ENCODE measurements around the gene APBA1. TPM values are rescaled to one million over a fixed set of nuclear protein-coding genes. Genes with fewer than 3 reads are reported as not detected.

Gene APBA1
- total and polyA plus RNA-seq, 10 donors, result 0.41 to 28.2 (median 13.8) TPM

DNA sequence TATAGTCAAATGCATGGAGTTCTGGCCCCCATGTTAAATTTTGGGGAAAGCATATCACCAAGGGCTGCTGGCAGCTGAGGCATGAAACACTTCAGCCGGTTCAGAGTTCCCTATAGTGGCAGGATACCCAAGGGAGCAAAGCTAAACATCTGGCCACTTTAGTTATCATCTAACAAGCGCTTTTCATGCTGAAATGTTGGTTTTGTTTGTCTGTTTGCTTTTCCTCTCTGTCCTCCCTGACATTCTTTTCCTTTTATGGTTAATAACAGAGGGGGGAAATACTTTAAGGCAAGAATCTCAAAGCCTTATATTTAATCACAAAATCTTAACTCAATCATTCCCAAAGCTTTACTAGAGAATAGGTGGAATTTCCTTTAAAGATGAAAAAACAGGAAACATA is 11.9 kb downstream of the APBA1 start:
- H3K36me3 ChIP-seq, result no peaks in the 10 kb centered on the region
- peaks cover 0 to 6% (median 0%) of the 10 kb centered on the region in 6 donors for H3K4me1 ChIP-seq
- intact Hi-C loops (cut with DNase I; ENCODE audit: low total_unique reads), result no loop called here
- no peak overlapping the region for H3K27ac ChIP-seq
- no peaks in the 10 kb centered on the region for H3K9me3 ChIP-seq
- no peaks in the 10 kb centered on the region for H3K27me3 ChIP-seq (replicated peaks in 1 of 7)
- no peak for DNase-seq
- 31 to 58% (median 53%) methylated on average over 2 of the region's 2 CpGs for WGBS, 5 donors
- no peak overlapping the region for H3K4me3 ChIP-seq
- TF ChIP-seq POLR2A (IDR thresholded peaks at IDR 0.05) (no peak), POLR2AphosphoS5 (IDR thresholded peaks at IDR 0.05) (no peak)
- TF ChIP-seq, protein P1, sequence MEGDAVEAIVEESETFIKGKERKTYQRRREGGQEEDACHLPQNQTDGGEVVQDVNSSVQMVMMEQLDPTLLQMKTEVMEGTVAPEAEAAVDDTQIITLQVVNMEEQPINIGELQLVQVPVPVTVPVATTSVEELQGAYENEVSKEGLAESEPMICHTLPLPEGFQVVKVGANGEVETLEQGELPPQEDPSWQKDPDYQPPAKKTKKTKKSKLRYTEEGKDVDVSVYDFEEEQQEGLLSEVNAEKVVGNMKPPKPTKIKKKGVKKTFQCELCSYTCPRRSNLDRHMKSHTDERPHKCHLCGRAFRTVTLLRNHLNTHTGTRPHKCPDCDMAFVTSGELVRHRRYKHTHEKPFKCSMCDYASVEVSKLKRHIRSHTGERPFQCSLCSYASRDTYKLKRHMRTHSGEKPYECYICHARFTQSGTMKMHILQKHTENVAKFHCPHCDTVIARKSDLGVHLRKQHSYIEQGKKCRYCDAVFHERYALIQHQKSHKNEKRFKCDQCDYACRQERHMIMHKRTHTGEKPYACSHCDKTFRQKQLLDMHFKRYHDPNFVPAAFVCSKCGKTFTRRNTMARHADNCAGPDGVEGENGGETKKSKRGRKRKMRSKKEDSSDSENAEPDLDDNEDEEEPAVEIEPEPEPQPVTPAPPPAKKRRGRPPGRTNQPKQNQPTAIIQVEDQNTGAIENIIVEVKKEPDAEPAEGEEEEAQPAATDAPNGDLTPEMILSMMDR (IDR thresholded peaks at IDR 0.05 in 8 of 11, conservative IDR thresholded peaks at IDR 0.05 in 3 of 11), result no peak

- no peak overlapping the region for H3K4me3 ChIP-seq
- no peaks in the 10 kb centered on the region for H3K36me3 ChIP-seq
- TF ChIP-seq, protein P1 (IDR thresholded peaks at IDR 0.05 in 8 of 11, conservative IDR thresholded peaks at IDR 0.05 in 3 of 11), result no peak
- TF ChIP-seq POLR2A (IDR thresholded peaks at IDR 0.05), result no peak
- TF ChIP-seq POLR2AphosphoS5 (IDR thresholded peaks at IDR 0.05), result no peak
- DNase-seq, result no peak
- intact Hi-C loops (cut with DNase I; ENCODE audit: low total_unique reads), result no loop called here
- WGBS, 5 donors, result 67 to 82% (median 80%) methylated on average over 3 of the region's 3 CpGs
- no peaks in the 10 kb centered on the region for H3K27me3 ChIP-seq (replicated peaks in 1 of 7)
- no peaks in the 10 kb centered on the region for H3K9me3 ChIP-seq
- peaks cover 0 to 6% (median 0%) of the 10 kb centered on the region in 6 donors for H3K4me1 ChIP-seq
- H3K27ac ChIP-seq, result no peak overlapping the region
These were observed 13.0 kb downstream of the APBA1 start for GRCh38 chr9:69658987-69659675.

DNA sequence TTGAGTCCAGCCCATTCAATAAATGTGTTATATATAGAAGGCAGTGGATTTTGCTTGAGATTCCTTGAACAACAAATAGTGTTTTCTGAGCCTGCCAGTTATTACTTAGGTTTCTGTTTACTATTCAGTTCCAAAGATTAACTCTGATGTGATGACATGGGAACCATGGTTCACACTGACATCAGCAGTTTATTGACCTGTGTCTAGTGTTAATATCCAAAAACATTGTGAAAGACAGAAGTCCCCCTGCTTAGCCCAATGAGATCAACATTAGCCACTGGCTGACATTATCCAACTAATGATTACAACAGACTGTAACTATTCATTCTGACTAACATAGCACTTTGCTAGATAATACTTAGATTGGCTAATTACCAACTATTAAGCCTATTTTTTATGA is 14.9 kb downstream of the APBA1 start:
- Histone ChIP-seq H3K27ac (no peak overlapping the region), H3K36me3 (no peaks in the 10 kb centered on the region), H3K27me3 (replicated peaks in 1 of 7) (no peaks in the 10 kb centered on the region), H3K4me1 (no peaks in the 10 kb centered on the region), H3K9me3 (no peaks in the 10 kb centered on the region), H3K4me3 (no peak overlapping the region)
- DNase-seq, result no peak
- no peak for TF ChIP-seq POLR2A (IDR thresholded peaks at IDR 0.05)
- TF ChIP-seq, protein P1 (IDR thresholded peaks at IDR 0.05 in 8 of 11, conservative IDR thresholded peaks at IDR 0.05 in 3 of 11), result no peak
- no peak for TF ChIP-seq POLR2AphosphoS5 (IDR thresholded peaks at IDR 0.05)
- intact Hi-C loops (cut with DNase I; ENCODE audit: low total_unique reads), result no loop called here

- Histone ChIP-seq H3K4me3 (no peak overlapping the region), H3K9me3 (no peaks in the 10 kb centered on the region), H3K27ac (no peak overlapping the region), H3K36me3 (no peaks in the 10 kb centered on the region), H3K4me1 (no peaks in the 10 kb centered on the region), H3K27me3 (replicated peaks in 1 of 7) (no peaks in the 10 kb centered on the region)
- intact Hi-C loops (cut with DNase I; ENCODE audit: low total_unique reads), result no loop called here
- no peak for DNase-seq
- TF ChIP-seq, protein P1 (IDR thresholded peaks at IDR 0.05 in 8 of 11, conservative IDR thresholded peaks at IDR 0.05 in 3 of 11), result no peak
- TF ChIP-seq POLR2AphosphoS5 (IDR thresholded peaks at IDR 0.05), result no peak
- no peak for TF ChIP-seq POLR2A (IDR thresholded peaks at IDR 0.05)
- WGBS, 5 donors, result 84 to 96% (median 94%) methylated on average over 2 of the region's 2 CpGs
These were observed 17.1 kb downstream of the APBA1 start for GRCh38 chr9:69655065-69655464.

All from spleen (tissue), 11 donors.